Measurements from ENCODE around the gene LAMA1. TPM values are rescaled to one million over a fixed set of nuclear protein-coding genes. Genes with fewer than 3 reads are reported as not detected.

The LAMA1 gene
- total RNA-seq, 1 experiment from 2014 or later: not detected

DNA sequence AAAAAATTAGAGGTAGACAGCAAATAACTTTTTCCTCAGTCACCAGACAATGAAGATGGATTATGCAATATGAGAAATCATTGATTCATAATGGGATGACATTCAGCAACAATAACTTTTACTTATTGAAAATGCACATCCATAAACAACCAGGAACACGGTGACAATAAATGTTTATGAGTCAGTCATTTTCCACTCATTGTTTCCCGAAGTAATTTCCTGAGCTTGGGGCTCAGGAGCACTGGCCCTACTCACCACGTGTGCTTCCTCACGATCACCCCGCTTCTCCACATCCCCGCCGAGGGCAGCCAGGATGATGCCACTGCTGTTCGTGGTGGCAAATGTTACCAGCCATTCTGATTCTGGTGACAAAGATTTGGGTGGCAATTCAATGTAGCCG, 156.3 kb downstream of the LAMA1 start:
- Histone ChIP-seq H3K4me2 (no peak overlapping the region), H3K4me1 (replicated peaks; ENCODE audit: insufficient read depth) (no peaks in the 10 kb centered on the region), H3K4me3 (no peak overlapping the region), H2AFZ (no peak overlapping the region), H3K36me3 (ENCODE audit: low read depth) (no peaks in the 10 kb centered on the region), H3K79me2 (ENCODE audit: low read depth) (no peaks in the 10 kb centered on the region), H3K9me2 (ENCODE audit: insufficient read depth) (no peaks in the 10 kb centered on the region), H3F3A (ENCODE audit: insufficient read depth, low read depth) (no peaks in the 10 kb centered on the region), H3K27me3 (ENCODE audit: insufficient read depth, low read depth) (peaks cover 59% of the 10 kb centered on the region), H3K9me3 (ENCODE audit: insufficient read depth, low read depth) (no peaks in the 10 kb centered on the region), H3K27ac (no peak overlapping the region), H4K20me1 (ENCODE audit: insufficient read depth) (no peaks in the 10 kb centered on the region)
- no TSS peak for BruUV-seq (replicated peaks)
- TF ChIP-seq EZH2 (IDR thresholded peaks at IDR 0.05; ENCODE audit: low read depth): no peak
- TF ChIP-seq, protein P1, sequence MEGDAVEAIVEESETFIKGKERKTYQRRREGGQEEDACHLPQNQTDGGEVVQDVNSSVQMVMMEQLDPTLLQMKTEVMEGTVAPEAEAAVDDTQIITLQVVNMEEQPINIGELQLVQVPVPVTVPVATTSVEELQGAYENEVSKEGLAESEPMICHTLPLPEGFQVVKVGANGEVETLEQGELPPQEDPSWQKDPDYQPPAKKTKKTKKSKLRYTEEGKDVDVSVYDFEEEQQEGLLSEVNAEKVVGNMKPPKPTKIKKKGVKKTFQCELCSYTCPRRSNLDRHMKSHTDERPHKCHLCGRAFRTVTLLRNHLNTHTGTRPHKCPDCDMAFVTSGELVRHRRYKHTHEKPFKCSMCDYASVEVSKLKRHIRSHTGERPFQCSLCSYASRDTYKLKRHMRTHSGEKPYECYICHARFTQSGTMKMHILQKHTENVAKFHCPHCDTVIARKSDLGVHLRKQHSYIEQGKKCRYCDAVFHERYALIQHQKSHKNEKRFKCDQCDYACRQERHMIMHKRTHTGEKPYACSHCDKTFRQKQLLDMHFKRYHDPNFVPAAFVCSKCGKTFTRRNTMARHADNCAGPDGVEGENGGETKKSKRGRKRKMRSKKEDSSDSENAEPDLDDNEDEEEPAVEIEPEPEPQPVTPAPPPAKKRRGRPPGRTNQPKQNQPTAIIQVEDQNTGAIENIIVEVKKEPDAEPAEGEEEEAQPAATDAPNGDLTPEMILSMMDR (conservative IDR thresholded peaks at IDR 0.05): no peak
- ChIA-PET CTCF (no interaction called here), POLR2A (ENCODE audit: unreplicated experiment) (no interaction called here)
- intact Hi-C loops (cut with micrococcal nuclease; ENCODE audit: unreplicated experiment): no loop called here
- no peak for DNase-seq

- H3K4me2 ChIP-seq: no peak overlapping the region
- no peaks in the 10 kb centered on the region for H3K9me3 ChIP-seq (ENCODE audit: insufficient read depth, low read depth)
- ChIA-PET CTCF (no interaction called here), POLR2A (ENCODE audit: unreplicated experiment) (no interaction called here)
- intact Hi-C loops (cut with micrococcal nuclease; ENCODE audit: unreplicated experiment): no loop called here
- H2AFZ ChIP-seq: no peak overlapping the region
- no peaks in the 10 kb centered on the region for H3F3A ChIP-seq (ENCODE audit: insufficient read depth, low read depth)
- no peaks in the 10 kb centered on the region for H3K79me2 ChIP-seq (ENCODE audit: low read depth)
- H3K36me3 ChIP-seq (ENCODE audit: low read depth): no peaks in the 10 kb centered on the region
- H3K27ac ChIP-seq: no peak overlapping the region
- H3K27me3 ChIP-seq (ENCODE audit: insufficient read depth, low read depth): peaks cover 61% of the 10 kb centered on the region
- no peaks in the 10 kb centered on the region for H3K9me2 ChIP-seq (ENCODE audit: insufficient read depth)
- H3K4me3 ChIP-seq: no peak overlapping the region
- TF ChIP-seq, protein P1 (conservative IDR thresholded peaks at IDR 0.05): no peak
- TF ChIP-seq EZH2 (IDR thresholded peaks at IDR 0.05; ENCODE audit: low read depth): no peak
- BruUV-seq (replicated peaks): no TSS peak
- no peaks in the 10 kb centered on the region for H4K20me1 ChIP-seq (ENCODE audit: insufficient read depth)
- DNase-seq: no peak
- no peaks in the 10 kb centered on the region for H3K4me1 ChIP-seq (replicated peaks; ENCODE audit: insufficient read depth)
These were observed 156.9 kb downstream of the LAMA1 start for GRCh38 chr18:6960656-6961055.

GRCh38 chr18:6960124-6960523, 157.5 kb downstream of the LAMA1 start:
- Histone ChIP-seq H3K27me3 (ENCODE audit: insufficient read depth, low read depth) (peaks cover 66% of the 10 kb centered on the region), H3K4me2 (no peak overlapping the region), H3F3A (ENCODE audit: insufficient read depth, low read depth) (no peaks in the 10 kb centered on the region), H3K27ac (no peak overlapping the region), H3K36me3 (ENCODE audit: low read depth) (no peaks in the 10 kb centered on the region), H4K20me1 (ENCODE audit: insufficient read depth) (no peaks in the 10 kb centered on the region), H3K9me2 (ENCODE audit: insufficient read depth) (no peaks in the 10 kb centered on the region), H3K9me3 (ENCODE audit: insufficient read depth, low read depth) (no peaks in the 10 kb centered on the region), H3K4me3 (no peak overlapping the region), H3K79me2 (ENCODE audit: low read depth) (no peaks in the 10 kb centered on the region), H3K4me1 (replicated peaks; ENCODE audit: insufficient read depth) (no peaks in the 10 kb centered on the region), H2AFZ (no peak overlapping the region)
- CTCF ChIA-PET: no interaction called here
- no peak for TF ChIP-seq EZH2 (IDR thresholded peaks at IDR 0.05; ENCODE audit: low read depth)
- TF ChIP-seq, protein P1 (conservative IDR thresholded peaks at IDR 0.05): no peak
- no TSS peak for BruUV-seq (replicated peaks)
- DNase-seq: no peak
- POLR2A ChIA-PET (ENCODE audit: unreplicated experiment): no interaction called here
- intact Hi-C loops (cut with micrococcal nuclease; ENCODE audit: unreplicated experiment): no loop called here
